DMS79 (cell line): Measurements from ENCODE around the gene TRMT1L.
"Not testable (repeated sequence)": the region's sequence is repeated elsewhere in the genome, so short reads cannot be mapped to it uniquely, and the experiment has no call there.

Source experiments
- DNase-seq: peaks from one replicate; lab custom pipeline; 2025; lab: John Stamatoyannopoulos, UW

TRMT1L gene

GRCh38 chr1:185156854-185157598, at the start of gene TRMT1L, which contains the start of gene SWT1:
Gene TRMT1L (minus strand): TSS chr1:185156953. CDS start chr1:185156712, 241 bp downstream.
Gene SWT1 (plus strand): TSS chr1:185157167. CDS start chr1:185160842, 3,675 bp downstream.
- DNase-seq = peak; percentile 99

GRCh38 chr1:185200889-185201288, 44.1 kb upstream of the TRMT1L start:
- DNase-seq = no peak

GRCh38 chr1:185198712-185199111, 42.0 kb upstream of the TRMT1L start:
- not testable (repeated sequence) for DNase-seq

- no peak for DNase-seq
Measured at GRCh38 chr1:185193756-185194155, 37.0 kb upstream of the TRMT1L start.

GRCh38 chr1:185170291-185170848, 13.6 kb upstream of the TRMT1L start:
- peak; percentile 35 for DNase-seq

GRCh38 chr1:185166106-185166505, 9.4 kb upstream of the TRMT1L start:
- DNase-seq = no peak

GRCh38 chr1:185162491-185162890, 5.7 kb upstream of the TRMT1L start:
- no peak for DNase-seq

GRCh38 chr1:185159966-185160365, 3.2 kb upstream of the TRMT1L start:
- DNase-seq = no peak

GRCh38 chr1:185158800-185159199, 2.0 kb upstream of the TRMT1L start:
- DNase-seq = no peak

GRCh38 chr1:185157599-185158412, 1.1 kb upstream of the TRMT1L start:
- no peak for DNase-seq

GRCh38 chr1:185156288-185156853, 382 bp downstream of the TRMT1L start:
- DNase-seq = no peak

GRCh38 chr1:185155600-185156287, 1.0 kb downstream of the TRMT1L start:
- no peak for DNase-seq

- DNase-seq = no peak
Measured at GRCh38 chr1:185154912-185155513, 1.7 kb downstream of the TRMT1L start.

GRCh38 chr1:185152187-185152767, 4.5 kb downstream of the TRMT1L start:
- DNase-seq = no peak

- no peak for DNase-seq
Measured at GRCh38 chr1:185151215-185151614, 5.5 kb downstream of the TRMT1L start.

GRCh38 chr1:185144233-185144632, 12.5 kb downstream of the TRMT1L start:
- no peak for DNase-seq

- no peak for DNase-seq
Measured at GRCh38 chr1:185139246-185139645, 17.5 kb downstream of the TRMT1L start.

GRCh38 chr1:185137896-185138545, 18.7 kb downstream of the TRMT1L start:
- no peak for DNase-seq

- no peak for DNase-seq
Measured at GRCh38 chr1:185132534-185132933, 24.2 kb downstream of the TRMT1L start.

GRCh38 chr1:185129708-185130107, 27.0 kb downstream of the TRMT1L start:
- DNase-seq = no peak
